AG04450 (cell line): ENCODE data around the gene MYH11. TPM values are rescaled to one million over a fixed set of nuclear protein-coding genes. Genes with fewer than 3 reads are reported as not detected.

Source experiments
- CTCF ChIA-PET: fragments of 300-600, 350-600 bp; formaldehyde crosslinking; extraction: SDS; loops from one replicate; lab custom pipeline; 2022; ENCODE audit warnings: antibody characterized with exemption, inconsistent platforms; lab: Charles Lee
- POLR2A ChIA-PET: fragments of 350-600 bp; formaldehyde crosslinking; extraction: SDS; loops from one replicate; lab custom pipeline; 2021; ENCODE audit warnings: antibody characterized with exemption, inconsistent platforms; lab: Yijun Ruan, JAX
- DNase-seq: peaks from one replicate; pipeline ENCODE4 v3.0.0-alpha.2; 2011; ENCODE audit warnings: low read depth, low spot score
- H3K27ac ChIP-seq: one replicate; pipeline ENCODE4 v1.5.1; 2012; ENCODE audit warnings: low read depth, low read length, control low read depth
- H3K27me3 ChIP-seq: one replicate; pipeline ENCODE4 v1.6.0; 2012; ENCODE audit warnings: low read length; ENCODE audit not compliant: control insufficient read depth, insufficient read depth
- H3K4me3 ChIP-seq: 2 replicates; pipeline ENCODE4 v1.5.1; 2011; ENCODE audit warnings: mild to moderate bottlenecking, low read depth, low read length, control low read depth
- H3K9me3 ChIP-seq: 2 replicates; pipeline ENCODE4 v1.5.1; 2012; ENCODE audit warnings: low read length; ENCODE audit not compliant: control insufficient read depth, insufficient read depth
- polyA minus RNA-seq: library from RNA; depleted of rRNA, polyadenylated mRNA; stranded (reverse); fragments of >200 nt; gene quantifications from 2 replicates; pipeline ENCODE4 v1.2.3, GENCODE V29; 2011; rRNA and poly(A)+ RNA removed
- polyA plus RNA-seq: library from polyadenylated mRNA; depleted of rRNA; stranded (reverse); fragments of >200 nt; gene quantifications from 2 replicates; pipeline ENCODE4 v1.2.3, GENCODE V29; 2011; rRNA removed
- TF ChIP-seq, protein P1 (sequence below): IDR thresholded peaks from 2 replicates; pipeline ENCODE4 v1.5.1; 2011; ENCODE audit warnings: low read depth, low read length, control low read depth, inconsistent platforms

Gene MYH11
- polyA plus RNA-seq, result 0.20 and 0.22 TPM in 2 replicates
- polyA minus RNA-seq, result 0.26 and 0.32 TPM in 2 replicates

DNA sequence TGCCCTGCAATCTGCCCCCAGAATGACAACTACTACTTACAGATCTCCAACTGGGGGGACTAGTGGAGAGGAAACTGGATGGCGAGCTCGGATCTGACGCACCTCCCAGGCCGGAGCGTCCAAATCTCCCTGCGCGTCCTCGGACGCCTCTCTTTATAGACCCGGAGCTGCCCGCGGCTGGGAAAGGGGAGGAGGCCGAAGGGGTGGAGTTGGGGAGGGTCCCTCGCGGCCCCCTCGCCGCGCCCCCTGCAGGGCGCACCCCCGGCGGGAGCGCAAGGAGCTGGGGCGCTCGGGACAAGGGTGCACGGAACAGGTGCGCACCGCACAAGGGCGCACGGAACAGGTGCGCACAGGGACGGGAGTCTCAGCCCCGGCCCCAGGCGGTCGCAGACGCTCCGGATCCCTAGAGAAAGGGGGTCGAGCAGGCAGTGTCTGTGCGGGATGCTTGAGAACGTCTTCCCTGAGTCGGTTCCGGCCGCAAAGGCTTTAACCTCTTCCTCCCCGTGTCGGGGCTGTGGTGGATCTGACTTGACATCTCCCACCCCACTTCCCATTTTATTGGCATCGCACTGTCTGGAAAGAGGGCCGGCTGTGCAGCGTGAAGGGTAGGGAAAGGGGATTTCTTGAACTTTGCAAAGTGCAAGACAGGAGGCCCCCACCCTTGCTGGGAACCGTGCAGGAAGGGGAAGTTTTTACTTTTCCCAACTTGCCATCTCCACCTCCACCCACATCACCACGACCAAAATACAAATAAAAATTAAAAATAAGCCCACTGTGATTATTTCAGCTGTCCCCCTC lies at the start of gene MYH11:
Gene MYH11, minus strand, starts transcription at position 128 of the 798 bp plus-strand sequence. CDS start 18,776 bp downstream, outside the sequence.
- no peaks in the 10 kb centered on the region for H3K9me3 ChIP-seq
- ChIA-PET CTCF (interaction anchor here (4.0 kb wide), 1 partner anchor 17 kb away, joined by 27 read pairs; no protein-coding TSS in a partner anchor), POLR2A (interaction anchor here (0.6 kb wide), 1 partner anchor 148 kb away, joined by 5 read pairs; no protein-coding TSS in a partner anchor)
- peak within 1 kb of the TSS; percentile 56 for H3K4me3 ChIP-seq
- TF ChIP-seq, protein P1, sequence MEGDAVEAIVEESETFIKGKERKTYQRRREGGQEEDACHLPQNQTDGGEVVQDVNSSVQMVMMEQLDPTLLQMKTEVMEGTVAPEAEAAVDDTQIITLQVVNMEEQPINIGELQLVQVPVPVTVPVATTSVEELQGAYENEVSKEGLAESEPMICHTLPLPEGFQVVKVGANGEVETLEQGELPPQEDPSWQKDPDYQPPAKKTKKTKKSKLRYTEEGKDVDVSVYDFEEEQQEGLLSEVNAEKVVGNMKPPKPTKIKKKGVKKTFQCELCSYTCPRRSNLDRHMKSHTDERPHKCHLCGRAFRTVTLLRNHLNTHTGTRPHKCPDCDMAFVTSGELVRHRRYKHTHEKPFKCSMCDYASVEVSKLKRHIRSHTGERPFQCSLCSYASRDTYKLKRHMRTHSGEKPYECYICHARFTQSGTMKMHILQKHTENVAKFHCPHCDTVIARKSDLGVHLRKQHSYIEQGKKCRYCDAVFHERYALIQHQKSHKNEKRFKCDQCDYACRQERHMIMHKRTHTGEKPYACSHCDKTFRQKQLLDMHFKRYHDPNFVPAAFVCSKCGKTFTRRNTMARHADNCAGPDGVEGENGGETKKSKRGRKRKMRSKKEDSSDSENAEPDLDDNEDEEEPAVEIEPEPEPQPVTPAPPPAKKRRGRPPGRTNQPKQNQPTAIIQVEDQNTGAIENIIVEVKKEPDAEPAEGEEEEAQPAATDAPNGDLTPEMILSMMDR, result no peak
- H3K27ac ChIP-seq, result no peak within 1 kb of the TSS
- H3K27me3 ChIP-seq, result peaks cover 40% of the 10 kb centered on the region
- no peak for DNase-seq

DNA sequence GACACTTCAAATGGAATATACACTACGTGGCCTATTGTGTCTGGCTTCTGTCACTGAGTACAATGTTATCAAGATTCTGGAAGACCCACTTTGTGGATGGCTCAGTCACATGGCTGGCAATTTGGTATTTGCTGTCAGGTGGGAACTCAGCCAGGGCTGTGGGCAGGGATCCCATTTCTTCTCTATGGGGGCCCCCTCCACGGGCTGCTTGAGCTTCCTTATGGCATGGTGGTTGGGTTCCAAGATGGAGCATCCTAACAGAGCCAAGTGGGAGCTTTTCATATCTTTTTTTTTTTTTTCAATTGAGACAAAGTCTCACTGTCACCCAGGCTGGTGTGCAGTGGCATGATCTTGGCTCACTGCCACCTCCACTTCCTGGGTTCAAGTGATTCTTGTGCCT lies 49.6 kb upstream of the MYH11 start:
- TF ChIP-seq, protein P1, result no peak
- POLR2A ChIA-PET, result no interaction called here
- Histone ChIP-seq H3K9me3 (peaks cover 3% of the 10 kb centered on the region; the same call in 1 of the 2 replicates), H3K4me3 (no peak overlapping the region), H3K27me3 (no peaks in the 10 kb centered on the region), H3K27ac (no peak overlapping the region)
- CTCF ChIA-PET, result interaction anchor here (0.6 kb wide), 1 partner anchor 190 kb away, joined by 3 read pairs; no protein-coding TSS in a partner anchor
- DNase-seq, result no peak

- H3K9me3 ChIP-seq, result peaks cover 3% of the 10 kb centered on the region; the same call in 1 of the 2 replicates
- CTCF ChIA-PET, result no interaction called here
- no peak overlapping the region for H3K4me3 ChIP-seq
- DNase-seq, result no peak
- no peaks in the 10 kb centered on the region for H3K27me3 ChIP-seq
- POLR2A ChIA-PET, result no interaction called here
- H3K27ac ChIP-seq, result no peak overlapping the region
- TF ChIP-seq, protein P1, result no peak
Measured at GRCh38 chr16:15903960-15904359, 47.1 kb upstream of the MYH11 start.

- POLR2A ChIA-PET, result no interaction called here
- no peak overlapping the region for H3K27ac ChIP-seq
- TF ChIP-seq, protein P1, result no peak
- CTCF ChIA-PET, result interaction anchor here (1.9 kb wide), 1 partner anchor 26 kb away, joined by 9 read pairs; no protein-coding TSS in a partner anchor
- no peak for DNase-seq
- no peaks in the 10 kb centered on the region for H3K9me3 ChIP-seq
- no peak overlapping the region for H3K4me3 ChIP-seq
- no peaks in the 10 kb centered on the region for H3K27me3 ChIP-seq
Measured at GRCh38 chr16:15900901-15901500, 44.2 kb upstream of the MYH11 start.

DNA sequence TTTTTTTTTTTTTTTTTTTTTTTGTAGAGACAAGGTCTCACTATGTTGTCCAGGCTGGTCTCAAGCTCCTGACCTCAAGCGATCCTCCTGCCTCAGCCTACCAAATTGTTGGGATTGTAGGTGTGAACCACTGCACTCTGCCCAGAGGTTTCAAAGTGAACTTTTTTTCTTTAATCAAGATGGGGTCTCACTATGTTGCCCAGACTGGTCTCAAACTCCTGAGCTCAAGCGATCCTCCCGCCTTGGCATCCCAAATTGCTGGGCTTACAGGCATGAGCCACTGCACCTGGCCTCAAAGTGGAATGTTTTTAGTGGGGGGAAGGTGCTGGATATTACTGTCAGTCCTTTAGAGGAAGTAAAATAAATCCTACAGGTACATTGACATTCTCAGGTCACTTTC lies 43.5 kb upstream of the MYH11 start:
- Histone ChIP-seq H3K27me3 (no peaks in the 10 kb centered on the region), H3K4me3 (no peak overlapping the region), H3K27ac (no peak overlapping the region), H3K9me3 (no peaks in the 10 kb centered on the region)
- no peak for DNase-seq
- ChIA-PET CTCF (interaction anchor here (1.9 kb wide), 1 partner anchor 26 kb away, joined by 9 read pairs; no protein-coding TSS in a partner anchor), POLR2A (no interaction called here)
- TF ChIP-seq, protein P1, result no peak
